T-cell (primary cell): ENCODE measurements around the gene IFT43. TPM values are rescaled to one million over a fixed set of nuclear protein-coding genes. Genes with fewer than 3 reads are reported as not detected.
A peak's percentile ranks its signal among the peaks of the same experiment; 100 is the strongest.

Experiments used
- ATAC-seq, 4 experiments: fragments of 200-7000 bp in 3 of 4; fragments of 150-1000 bp in 1 of 4; cut with Tn5 transposase; replicated peaks in 1 of 4; 1 replicate in 3 of 4; 2 replicates in 1 of 4; pipeline ENCODE4 v1.10.0; 2021; ENCODE audit warnings: moderate library complexity in 3 of 4, mild to moderate bottlenecking in 2 of 4, moderate number of reproducible peaks in 1 of 4
- CTCF ChIA-PET, 2 donors: fragments of 300-600 bp; sonication (Branson Sonifier 250); formaldehyde crosslinking; loops; one replicate each; lab custom pipeline; 2022; ENCODE audit warnings: antibody characterized with exemption in 2 of 2; lab: Charles Lee
- POLR2A ChIA-PET, 2 donors: fragments of 300-600 bp; sonication (Branson Sonifier 250); formaldehyde crosslinking; loops; one replicate each; lab custom pipeline; 2022; ENCODE audit warnings: antibody characterized with exemption in 2 of 2; lab: Charles Lee
- DNase-seq, 35 experiments: peaks; one replicate each; pipeline versions ENCODE4 v3.0.0 to v3.0.0-alpha.2; 2013 to 2023
- H3K27ac ChIP-seq: one replicate; pipeline ENCODE4 v1.5.1; 2013; ENCODE audit warnings: low read length
- H3K27me3 ChIP-seq, 2 experiments: replicated peaks in 1 of 2; 1 replicate in 1 of 2; 2 replicates in 1 of 2; pipeline versions ENCODE4 v1.6.1 to v1.7.0; 2013; ENCODE audit warnings: low read length in 1 of 2, mixed read lengths in 1 of 2; ENCODE audit not compliant: control insufficient read depth in 2 of 2, insufficient read depth in 2 of 2; ENCODE audit errors: extremely low read depth in 1 of 2
- H3K36me3 ChIP-seq, 2 donors: 1 replicate in 1 of 2; 2 replicates in 1 of 2; pipeline versions ENCODE4 v1.6.1 to v1.7.0; 2013; ENCODE audit warnings: low read length in 1 of 2; ENCODE audit not compliant: control insufficient read depth in 2 of 2, insufficient read depth in 1 of 2; ENCODE audit errors: extremely low read depth in 1 of 2
- H3K4me1 ChIP-seq, 2 experiments: 1 replicate in 1 of 2; 2 replicates in 1 of 2; pipeline versions ENCODE4 v1.6.1 to v1.7.0; 2013; ENCODE audit warnings: low read length in 2 of 2, mixed read lengths in 1 of 2; ENCODE audit not compliant: insufficient read depth in 2 of 2, control insufficient read depth in 1 of 2; ENCODE audit errors: extremely low read depth in 1 of 2
- H3K4me3 ChIP-seq, 2 donors: 1 replicate in 1 of 2; 2 replicates in 1 of 2; pipeline versions ENCODE4 v1.5.1 to v1.7.0; 2013; ENCODE audit warnings: mild to moderate bottlenecking in 2 of 2, low read length in 1 of 2, moderate library complexity in 1 of 2; ENCODE audit not compliant: control insufficient read depth in 1 of 2; ENCODE audit errors: extremely low read depth in 1 of 2
- H3K9me3 ChIP-seq: 2 replicates; pipeline ENCODE4 v1.7.0; 2013
- H3K27ac Mint-ChIP-seq, 2 donors: one replicate each; pipeline ENCODE4 v1.8.0; 2020 to 2021; ENCODE audit warnings: mild to moderate bottlenecking in 2 of 2, mixed read lengths in 2 of 2
- H3K27me3 Mint-ChIP-seq, 2 donors: one replicate each; pipeline ENCODE4 v1.8.0; 2021 to 2022; ENCODE audit warnings: mixed read lengths in 2 of 2
- H3K36me3 Mint-ChIP-seq: one replicate; pipeline ENCODE4 v1.8.0; 2021; ENCODE audit warnings: mixed read lengths
- H3K4me1 Mint-ChIP-seq, 3 donors: one replicate each; pipeline ENCODE4 v1.8.0; 2020 to 2022; ENCODE audit warnings: mixed read lengths in 3 of 3, mild to moderate bottlenecking in 1 of 3
- H3K4me3 Mint-ChIP-seq, 3 donors: one replicate each; pipeline ENCODE4 v1.8.0; 2020 to 2022; ENCODE audit warnings: mild to moderate bottlenecking in 3 of 3, mixed read lengths in 3 of 3, moderate library complexity in 3 of 3
- H3K9me3 Mint-ChIP-seq, 3 donors: one replicate each; pipeline ENCODE4 v1.8.0; 2020 to 2022; ENCODE audit warnings: mixed read lengths in 3 of 3
- WGBS: methylation state at CpG from one replicate; pipeline ENCODE4 v1.1.5; 2013; ENCODE audit warnings: missing lambda C conversion rate; ENCODE audit not compliant: insufficient coverage; 5-methylcytosine and 5-hydroxymethylcytosine counted together
- total RNA-seq, 35 experiments: library from RNA in 6 of 35; stranded (reverse) in 6 of 35; fragments of 120-200 nt in 1 of 35; gene quantifications; one replicate each; pipeline versions ENCODE4 v1.2.1 to v1.2.4 and lab custom pipeline; 2013 to 2026

Gene IFT43
- total RNA-seq (10 to 100 TPM in 4 of 5 donors, 1 to 10 TPM in 1; 10.0 to 13.5 (median 11.9) TPM), total RNA-seq (lab: John Stamatoyannopoulos, UW) (4.0 to 13.6 (median 8.3) reads per million in 29 experiments)
- 15.8 TPM for total RNA-seq (2013)

DNA sequence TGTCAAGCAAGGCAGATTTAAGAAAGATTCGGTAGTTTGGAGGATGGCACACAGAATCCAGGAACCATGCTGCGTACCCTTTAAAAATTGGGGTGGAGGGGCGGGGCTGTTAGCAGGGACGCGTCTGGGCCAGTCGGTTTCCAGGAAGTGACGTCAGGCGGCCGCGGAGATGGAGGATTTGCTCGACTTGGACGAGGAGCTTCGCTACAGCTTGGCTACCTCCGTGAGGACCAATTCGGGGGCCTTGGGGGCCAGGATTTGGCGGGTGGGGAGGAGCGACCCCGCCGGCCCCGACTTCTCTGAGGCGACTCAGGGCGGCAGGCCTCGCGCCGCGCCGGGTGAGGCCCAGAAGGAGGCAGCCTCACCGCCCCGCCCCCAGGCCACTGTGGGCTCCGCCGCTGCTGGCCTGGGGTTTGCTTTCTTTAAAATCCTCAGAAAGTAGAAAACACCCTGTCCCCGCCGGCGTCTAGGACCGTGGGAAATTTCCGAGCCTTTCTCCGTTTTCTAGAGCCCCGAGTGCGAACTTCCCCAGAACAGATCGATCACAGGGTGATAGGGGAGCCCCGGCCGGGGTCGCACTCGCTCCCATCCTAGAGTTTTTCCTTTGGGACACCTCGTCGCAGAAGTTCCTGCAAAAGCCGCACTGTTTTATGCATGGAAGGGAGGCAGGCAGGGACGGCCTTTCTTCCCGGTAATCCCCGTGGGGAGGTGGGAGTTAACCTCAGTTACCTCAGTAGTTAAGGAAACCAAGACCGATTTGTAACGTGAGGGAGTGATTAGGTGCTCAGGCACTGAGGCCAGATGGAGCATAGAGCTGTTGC, at the start of gene IFT43:
Gene IFT43, plus strand, starts transcription at position 146 of the 821 bp plus-strand sequence. Its CDS starts 24 bp downstream, at position 170.
- Mint-ChIP-seq H3K27me3 (no peaks in the 10 kb centered on the region), H3K4me1 (peaks cover 29 to 32% (median 31%) of the 10 kb centered on the region in 3 donors), H3K4me3 (peak within 1 kb of the TSS; percentile 85 to 89 (median 87)), H3K36me3 (peaks cover 12% of the 10 kb centered on the region), H3K9me3 (no peaks in the 10 kb centered on the region), H3K27ac (peak within 1 kb of the TSS; percentile 27 to 72)
- H3K4me3 ChIP-seq = peak within 1 kb of the TSS; percentile 74 to 77
- DNase-seq = peak; percentile 83 to 98 (median 92)
- ChIA-PET CTCF (interaction anchor here (0.5 to 6.4 kb wide), 9 partner anchors 78 to 1527 kb away, joined by 3 to 67 read pairs (median 3); partner anchors contain the start of genes ERG28 (in 1 of the 2), GPATCH2L (in 1 of the 2) and TTLL5 (in 1 of the 2)), POLR2A (interaction anchor here (0.6 kb wide), 2 partner anchors 8 to 1219 kb away, joined by 3 to 8 read pairs; no protein-coding TSS in a partner anchor)
- under 1% methylated on average over 46 of the region's 52 CpGs for WGBS
- no peaks in the 10 kb centered on the region for H3K27me3 ChIP-seq
- H3K4me1 ChIP-seq = peaks cover 3 to 30% of the 10 kb centered on the region in 2 experiments
- peak within 1 kb of the TSS; percentile 50 for H3K27ac ChIP-seq
- ATAC-seq = peak; percentile 71 to 77 (median 73)
- no peaks in the 10 kb centered on the region for H3K9me3 ChIP-seq
- peaks cover 0 to 5% of the 10 kb centered on the region in 2 donors for H3K36me3 ChIP-seq

GRCh38 chr14:75939200-75939599, 46.4 kb upstream of the IFT43 start:
- Mint-ChIP-seq H3K4me1 (peaks cover 3 to 10% (median 5%) of the 10 kb centered on the region in 3 donors), H3K36me3 (peaks cover 33% of the 10 kb centered on the region), H3K4me3 (no peak overlapping the region), H3K27ac (no peak overlapping the region), H3K9me3 (no peaks in the 10 kb centered on the region), H3K27me3 (no peaks in the 10 kb centered on the region)
- ChIA-PET CTCF (interaction anchor here in 1 of 2 donors (0.6 kb wide), 1 partner anchor 59 kb away, joined by 3 read pairs; no protein-coding TSS in a partner anchor), POLR2A (interaction anchor here (0.6 kb wide), 2 partner anchors 224 to 1539 kb away, joined by 3 to 7 read pairs; no protein-coding TSS in a partner anchor)
- Histone ChIP-seq H3K36me3 (peaks cover 0 to under 1% of the 10 kb centered on the region in 2 donors), H3K27me3 (no peaks in the 10 kb centered on the region), H3K4me1 (no peaks in the 10 kb centered on the region), H3K4me3 (no peak overlapping the region), H3K9me3 (no peaks in the 10 kb centered on the region), H3K27ac (no peak overlapping the region)
- no CpG with 5 or more reads among the region's 1 CpG for WGBS
- DNase-seq = no peak
- no peak for ATAC-seq

DNA sequence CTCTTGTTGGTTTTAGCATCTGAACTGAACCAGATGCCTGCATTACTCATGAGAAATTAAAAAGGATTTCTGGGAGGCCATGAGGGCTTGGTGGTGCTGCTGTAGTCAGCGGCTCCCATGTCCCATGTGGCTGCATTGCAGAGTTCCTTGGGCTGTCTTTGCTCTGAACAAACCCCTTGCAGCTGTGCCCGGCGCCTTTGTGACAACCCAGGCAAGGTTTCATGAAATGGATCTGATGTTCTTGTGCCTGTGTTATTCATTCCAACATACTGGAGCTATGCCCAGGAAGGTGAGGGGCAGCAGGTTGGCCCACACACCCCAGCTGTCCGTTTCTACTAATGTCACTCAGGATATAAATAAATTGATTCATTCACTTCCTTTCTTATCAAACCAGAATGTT, 44.5 kb upstream of the IFT43 start:
- H3K36me3 Mint-ChIP-seq = peaks cover 34% of the 10 kb centered on the region
- CTCF ChIA-PET = no interaction called here
- no peak overlapping the region for H3K4me3 Mint-ChIP-seq
- H3K27ac Mint-ChIP-seq = no peak overlapping the region
- peaks cover 0 to 3% of the 10 kb centered on the region in 2 donors for H3K36me3 ChIP-seq
- no peaks in the 10 kb centered on the region for H3K27me3 ChIP-seq
- DNase-seq (no peak), ATAC-seq (no peak)
- no peak overlapping the region for H3K4me3 ChIP-seq
- no peaks in the 10 kb centered on the region for H3K4me1 Mint-ChIP-seq
- no peaks in the 10 kb centered on the region for H3K9me3 Mint-ChIP-seq
- no peaks in the 10 kb centered on the region for H3K9me3 ChIP-seq
- POLR2A ChIA-PET = interaction anchor here in 1 of 2 donors (0.7 kb wide), 1 partner anchor 11 kb away, joined by 9 read pairs; no protein-coding TSS in a partner anchor
- WGBS = 100% methylated on average over 2 of the region's 4 CpGs
- no peaks in the 10 kb centered on the region for H3K4me1 ChIP-seq
- H3K27ac ChIP-seq = no peak overlapping the region
- H3K27me3 Mint-ChIP-seq = no peaks in the 10 kb centered on the region

GRCh38 chr14:75944607-75945241, 40.8 kb upstream of the IFT43 start:
- 100% methylated on average over 3 of the region's 4 CpGs for WGBS

GRCh38 chr14:75946785-75947184, 38.8 kb upstream of the IFT43 start:
- no peak overlapping the region for H3K27ac Mint-ChIP-seq
- peaks cover 0 to 3% of the 10 kb centered on the region in 2 donors for H3K36me3 ChIP-seq
- ChIA-PET CTCF (interaction anchor here in 1 of 2 donors (0.6 kb wide), 1 partner anchor 33 kb away, joined by 5 read pairs; no protein-coding TSS in a partner anchor), POLR2A (no interaction called here)
- H3K27me3 ChIP-seq = no peaks in the 10 kb centered on the region
- H3K9me3 Mint-ChIP-seq = peaks cover 0 to 2% (median under 1%) of the 10 kb centered on the region in 3 donors
- ATAC-seq (no peak), DNase-seq (no peak)
- H3K4me1 Mint-ChIP-seq = no peaks in the 10 kb centered on the region
- no peaks in the 10 kb centered on the region for H3K9me3 ChIP-seq
- H3K27ac ChIP-seq = no peak overlapping the region
- 96% methylated on average over 5 of the region's 5 CpGs for WGBS
- H3K4me1 ChIP-seq = no peaks in the 10 kb centered on the region
- peaks cover 28% of the 10 kb centered on the region for H3K36me3 Mint-ChIP-seq
- H3K27me3 Mint-ChIP-seq = no peaks in the 10 kb centered on the region
- H3K4me3 Mint-ChIP-seq = no peak overlapping the region
- H3K4me3 ChIP-seq = no peak overlapping the region

More at GRCh38 chr14:75944607-75945241, 40.8 kb upstream of the IFT43 start:
- peaks cover 0 to 3% of the 10 kb centered on the region in 2 donors for H3K36me3 ChIP-seq
- H3K9me3 ChIP-seq = no peaks in the 10 kb centered on the region
- Mint-ChIP-seq H3K9me3 (no peaks in the 10 kb centered on the region), H3K4me1 (no peaks in the 10 kb centered on the region), H3K36me3 (peaks cover 27% of the 10 kb centered on the region), H3K27ac (no peak overlapping the region), H3K27me3 (no peaks in the 10 kb centered on the region), H3K4me3 (no peak overlapping the region)
- H3K4me1 ChIP-seq = no peaks in the 10 kb centered on the region
- no peak for DNase-seq
- H3K4me3 ChIP-seq = no peak overlapping the region
- ChIA-PET POLR2A (no interaction called here), CTCF (no interaction called here)
- no peak for ATAC-seq
- H3K27ac ChIP-seq = no peak overlapping the region
- H3K27me3 ChIP-seq = no peaks in the 10 kb centered on the region

- CTCF ChIA-PET = no interaction called here
- no peak overlapping the region for H3K4me3 ChIP-seq
- no peak for ATAC-seq
- H3K9me3 ChIP-seq = no peaks in the 10 kb centered on the region
- H3K4me3 Mint-ChIP-seq = no peak overlapping the region
- peaks cover 18% of the 10 kb centered on the region for H3K36me3 Mint-ChIP-seq
- H3K4me1 ChIP-seq = no peaks in the 10 kb centered on the region
- no peaks in the 10 kb centered on the region for H3K27me3 Mint-ChIP-seq
- POLR2A ChIA-PET = interaction anchor here in 1 of 2 donors (0.6 kb wide), 1 partner anchor 11 kb away, joined by 9 read pairs; no protein-coding TSS in a partner anchor
- no peak overlapping the region for H3K27ac Mint-ChIP-seq
- H3K9me3 Mint-ChIP-seq = peaks cover 3 to 10% (median 9%) of the 10 kb centered on the region in 3 donors
- H3K27ac ChIP-seq = no peak overlapping the region
- H3K4me1 Mint-ChIP-seq = no peaks in the 10 kb centered on the region
- no peak for DNase-seq
- H3K36me3 ChIP-seq = peaks cover 0 to 4% of the 10 kb centered on the region in 2 donors
- WGBS = 100% methylated on average over 1 of the region's 3 CpGs
- no peaks in the 10 kb centered on the region for H3K27me3 ChIP-seq
Observed at GRCh38 chr14:75952489-75952888, 33.1 kb upstream of the IFT43 start.
